ENCODE measurements around the gene SYNE2.
A peak's percentile ranks its signal among the peaks of the same experiment; 100 is the strongest.

- TF ChIP-seq CTCF (conservative IDR thresholded peaks at IDR 0.05; ENCODE audit: low read depth, low read length) (no peak), EZH2phosphoT487 (IDR thresholded peaks at IDR 0.05; ENCODE audit: borderline replicate concordance, low read length) (0 out of 2 replicates have a peak, but pooled peaks have one; percentile 46)
Observed at GRCh38 chr14:64234877-64235651, 382.3 kb downstream of the SYNE2 start.

Measured in PC-3 (cell line).